SU-DHL-6 (cell line): Measurements from ENCODE around the gene TTLL13.

Experiments
- CTCF ChIP-seq: fragments of 200-600 bp; sonication (generic); IDR thresholded peaks from one replicate; pipeline ENCODE4 v1.5.1; 2017; ENCODE audit warnings: antibody characterized with exemption, mild to moderate bottlenecking, low read length, moderate library complexity; ENCODE audit not compliant: insufficient read depth, poor library complexity, severe bottlenecking
- EZH2phosphoT487 ChIP-seq: fragments of 200-600 bp; sonication (generic), shearing (Covaris generic); conservative IDR thresholded peaks from 2 replicates; pipeline ENCODE4 v1.6.1; 2018; ENCODE audit warnings: mild to moderate bottlenecking, antibody characterized with exemption, low read length, moderate library complexity, mixed read lengths

- TF ChIP-seq CTCF (no peak), EZH2phosphoT487 (no peak)
Measured at GRCh38 chr15:90210593-90210992, 38.8 kb upstream of the TTLL13 start.
